ENCODE results near the gene CRIP3. TPM values are rescaled to one million over a fixed set of nuclear protein-coding genes. Genes with fewer than 3 reads are reported as not detected.

Gene CRIP3
- total and polyA plus RNA-seq, 2 of the 13 experiments (the other 11 are each of a cell fraction or from before 2014, with no cell fraction given): 6.3 to 9.3 TPM

GRCh38 chr6:43280234-43280633 is 28.4 kb downstream of the CRIP3 start:
- CTCF ChIA-PET (ENCODE audit: low intra/inter-chr PET ratio, low total read pairs): no interaction called here
- intact Hi-C loops (cut with micrococcal nuclease; ENCODE audit: unreplicated experiment): no loop called here

GRCh38 chr6:43278524-43279078 is 30.0 kb downstream of the CRIP3 start:
- Histone ChIP-seq H3K27ac (ENCODE audit: extremely low read length, insufficient read depth, low read length) (peak overlapping the region; percentile 94), H3K9ac (ENCODE audit: insufficient read depth, low read depth, low read length) (peak overlapping the region; percentile 97), H3K27me3 (ENCODE audit: control insufficient read depth in 1 of 2, insufficient read depth in 2 of 2, low read length in 2 of 2) (no peaks in the 10 kb centered on the region), H2AFZ (ENCODE audit: low read length) (no peak overlapping the region), H4K20me1 (ENCODE audit: insufficient read depth, low read length) (no peaks in the 10 kb centered on the region), H3K4me2 (ENCODE audit: low read depth, low read length) (peak overlapping the region; percentile 88), H3K4me3 (replicated peaks in 1 of 3; ENCODE audit: insufficient read depth in 1 of 3, low read depth in 2 of 3, low read length in 3 of 3) (peak overlapping the region in 2 of 3 experiments; percentile 40 to 86; a peak in 1 of 6 replicates), H3K9me3 (ENCODE audit: low read length) (no peaks in the 10 kb centered on the region), H3K79me2 (ENCODE audit: insufficient read depth, low read length) (peaks cover 7% of the 10 kb centered on the region), H3K4me1 (ENCODE audit: insufficient read depth, low read length) (peaks cover 91% of the 10 kb centered on the region), H3K36me3 (replicated peaks in 1 of 2; ENCODE audit: control insufficient read depth in 1 of 2, insufficient read depth in 2 of 2, low read length in 2 of 2) (no peaks in the 10 kb centered on the region)
- peak; percentile 81 for DNase-seq (ENCODE audit: low spot score)
- ChIA-PET CTCF (ENCODE audit: low intra/inter-chr PET ratio, low total read pairs) (no interaction called here), POLR2A (interaction anchor here (0.7 to 20.0 kb wide), 8 partner anchors 11 to 158 kb away, joined by 3 to 314 read pairs (median 6); partner anchors contain the start of genes DNPH1 and SLC22A7)
- ATAC-seq: peak; percentile 8
- FAIRE-seq: peak; percentile 92
- in situ Hi-C loops (cut with HindIII; ENCODE audit: extremely low pct_ligation_motif_present, low pct_unique_long_range_greater_than_20kb) (no loop called here), intact Hi-C loops (cut with micrococcal nuclease; ENCODE audit: unreplicated experiment) (no loop called here)
- WGBS (ENCODE audit: low lambda C conversion rate): 0% methylated on average over 4 of the region's 4 CpGs
- TSS peak; percentile 78 for BruUV-seq (replicated peaks)
- TF ChIP-seq NFE2L1 (CRISPR knock-in tag; IDR thresholded peaks at IDR 0.05; ENCODE audit: borderline replicate concordance) (no peak), SRSF9 (IDR thresholded peaks at IDR 0.05; ENCODE audit: borderline replicate concordance, insufficient read depth, low read depth, low read length, poor library complexity, severe bottlenecking) (no peak), ZNF337 (CRISPR knock-in tag; IDR thresholded peaks at IDR 0.05; ENCODE audit: borderline replicate concordance, low read depth) (no peak), CHD2 (IDR thresholded peaks at IDR 0.05; ENCODE audit: low read depth, low read length) (peak; percentile 69), KDM1A (CRISPR knock-in tag; IDR thresholded peaks at IDR 0.05) (no peak), ZNF260 (CRISPR knock-in tag; IDR thresholded peaks at IDR 0.05; ENCODE audit: borderline replicate concordance, low read depth) (no peak), CAMTA2 (CRISPR knock-in tag; IDR thresholded peaks at IDR 0.05; ENCODE audit: borderline replicate concordance) (no peak), ZNF703 (CRISPR knock-in tag; IDR thresholded peaks at IDR 0.05; ENCODE audit: borderline replicate concordance) (no peak), POGK (CRISPR knock-in tag; conservative IDR thresholded peaks at IDR 0.05) (0 out of 2 replicates have a peak, but pooled peaks have one; percentile 28), KDM4B (CRISPR knock-in tag; IDR thresholded peaks at IDR 0.05) (peak; percentile 76; the same call in 1 of the 2 replicates)

More at GRCh38 chr6:43280234-43280633, 28.4 kb downstream of the CRIP3 start:
- no peaks in the 10 kb centered on the region for H3K27me3 ChIP-seq (ENCODE audit: control insufficient read depth in 1 of 2, insufficient read depth in 2 of 2, low read length in 2 of 2)
- no peak for FAIRE-seq
- no peak overlapping the region for H3K9ac ChIP-seq (ENCODE audit: insufficient read depth, low read depth, low read length)
- H4K20me1 ChIP-seq (ENCODE audit: insufficient read depth, low read length): no peaks in the 10 kb centered on the region
- TF ChIP-seq ZMYM3 (CRISPR knock-in tag; IDR thresholded peaks at IDR 0.05): peak; percentile 78
- TF ChIP-seq NFIB (CRISPR knock-in tag; IDR thresholded peaks at IDR 0.05; ENCODE audit: borderline replicate concordance): 0 out of 2 replicates have a peak, but pooled peaks have one; percentile 7
- no peak for TF ChIP-seq GRHL1 (CRISPR knock-in tag; conservative IDR thresholded peaks at IDR 0.05)
- POLR2A ChIA-PET: interaction anchor here (7.7 to 20.0 kb wide), 3 partner anchors 10 to 17 kb away, joined by 67 to 314 read pairs (median 131); partner anchors contain the start of gene SLC22A7
- no peak for DNase-seq (ENCODE audit: low spot score)
- WGBS (ENCODE audit: low lambda C conversion rate): 100% methylated on average over 2 of the region's 2 CpGs
- no TSS peak for BruUV-seq (replicated peaks)
- H3K36me3 ChIP-seq (replicated peaks in 1 of 2; ENCODE audit: control insufficient read depth in 1 of 2, insufficient read depth in 2 of 2, low read length in 2 of 2): no peaks in the 10 kb centered on the region
- in situ Hi-C loops (cut with HindIII; ENCODE audit: extremely low pct_ligation_motif_present, low pct_unique_long_range_greater_than_20kb): no loop called here
- ATAC-seq: no peak
- peaks cover 77% of the 10 kb centered on the region for H3K4me1 ChIP-seq (ENCODE audit: insufficient read depth, low read length)
- no peak overlapping the region for H2AFZ ChIP-seq (ENCODE audit: low read length)
- no peaks in the 10 kb centered on the region for H3K9me3 ChIP-seq (ENCODE audit: low read length)
- H3K27ac ChIP-seq (ENCODE audit: extremely low read length, insufficient read depth, low read length): peak overlapping the region; percentile 94
- no peak overlapping the region for H3K4me3 ChIP-seq (replicated peaks in 1 of 3; ENCODE audit: insufficient read depth in 1 of 3, low read depth in 2 of 3, low read length in 3 of 3)
- H3K79me2 ChIP-seq (ENCODE audit: insufficient read depth, low read length): no peaks in the 10 kb centered on the region
- no peak overlapping the region for H3K4me2 ChIP-seq (ENCODE audit: low read depth, low read length)
